H1 (cell line): ENCODE data around the gene FAM177B. TPM values are rescaled to one million over a fixed set of nuclear protein-coding genes. Genes with fewer than 3 reads are reported as not detected.

Source experiments
- CTCF ChIA-PET: fragments of 300-600 bp; sonication (Branson Sonifier 250); formaldehyde crosslinking; loops from one replicate; lab custom pipeline; 2021; ENCODE audit not compliant: partially characterized antibody; lab: Charles Lee
- POLR2A ChIA-PET: fragments of 300-600 bp; sonication (Branson Sonifier 250); formaldehyde crosslinking; loops from one replicate; lab custom pipeline; 2021; ENCODE audit warnings: inconsistent platforms; ENCODE audit not compliant: partially characterized antibody; lab: Charles Lee
- DNase-seq, 2 experiments: peaks; one replicate each; pipeline versions ENCODE4 v3.0.0 to v3.0.0-alpha.2; 2010 to 2022; ENCODE audit warnings: low spot score in 2 of 2, low read depth in 1 of 2, mixed read lengths in 1 of 2
- FAIRE-seq: peaks from 2 replicates; lab custom pipeline; 2011; peaks lifted over from hg19 to GRCh38; lab: Jason Lieb, UNC
- H2AFZ ChIP-seq: 2 replicates; pipeline ENCODE4 v1.8.1; 2012; ENCODE audit warnings: low read length, inconsistent platforms
- H2AK5ac ChIP-seq: 2 replicates; pipeline ENCODE4 v1.6.1; 2013; ENCODE audit warnings: low read depth, low read length
- H2BK120ac ChIP-seq: replicated peaks from 2 replicates; pipeline ENCODE3; 2013; ENCODE audit warnings: low read depth, low read length, inconsistent platforms
- H2BK12ac ChIP-seq: 2 replicates; pipeline ENCODE4 v1.6.1; 2013; ENCODE audit warnings: low read depth, low read length
- H2BK15ac ChIP-seq: 2 replicates; pipeline ENCODE4 v1.6.1; 2013; ENCODE audit warnings: low read length
- H2BK20ac ChIP-seq: 2 replicates; pipeline ENCODE4 v1.6.1; 2013; ENCODE audit warnings: low read length
- H2BK5ac ChIP-seq: 2 replicates; pipeline ENCODE4 v1.6.1; 2013; ENCODE audit warnings: low read depth, low read length
- H3K14ac ChIP-seq: 2 replicates; pipeline ENCODE4 v1.6.1; 2013; ENCODE audit warnings: inconsistent platforms; ENCODE audit not compliant: insufficient read length
- H3K18ac ChIP-seq: 2 replicates; pipeline ENCODE4 v1.6.1; 2013; ENCODE audit warnings: low read length; ENCODE audit errors: extremely low read depth
- H3K23ac ChIP-seq: 2 replicates; pipeline ENCODE4 v1.6.1; 2013; ENCODE audit warnings: inconsistent platforms; ENCODE audit not compliant: insufficient read length
- H3K23me2 ChIP-seq: 2 replicates; pipeline ENCODE4 v1.6.1; 2013; ENCODE audit warnings: low read depth, low read length
- H3K27ac ChIP-seq: 2 replicates; pipeline ENCODE4 v1.6.1; 2011; ENCODE audit warnings: low read depth, low read length, inconsistent platforms
- H3K27me3 ChIP-seq, 4 experiments: replicated peaks in 1 of 4; 1 replicate in 1 of 4; 2 replicates in 3 of 4; pipeline versions ENCODE4 v1.6.1 to v1.8.1; 2011 to 2013; ENCODE audit warnings: low read length in 3 of 4, mild to moderate bottlenecking in 3 of 4, inconsistent platforms in 2 of 4, mixed read lengths in 2 of 4, moderate library complexity in 1 of 4; ENCODE audit not compliant: control insufficient read depth in 3 of 4, insufficient read depth in 3 of 4; ENCODE audit errors: extremely low read depth in 1 of 4
- H3K36me3 ChIP-seq, 4 experiments: 2 replicates each; pipeline versions ENCODE4 v1.6.1 to v1.8.1; 2011 to 2013; ENCODE audit warnings: mild to moderate bottlenecking in 4 of 4, low read length in 3 of 4, moderate library complexity in 2 of 4, control low read depth in 1 of 4, inconsistent platforms in 1 of 4; ENCODE audit not compliant: insufficient read depth in 4 of 4, control insufficient read depth in 2 of 4
- H3K4ac ChIP-seq: replicated peaks from 2 replicates; pipeline ENCODE3; 2013; ENCODE audit warnings: low read length, low read depth, mixed read lengths, inconsistent platforms; ENCODE audit not compliant: insufficient read length
- H3K4me1 ChIP-seq, 4 experiments: replicated peaks in 1 of 4; 1 replicate in 1 of 4; 2 replicates in 3 of 4; pipeline versions ENCODE4 v1.6.1 to v1.8.1; 2011 to 2013; ENCODE audit warnings: low read length in 3 of 4, inconsistent platforms in 2 of 4, mixed read lengths in 1 of 4; ENCODE audit not compliant: insufficient read depth in 4 of 4, control insufficient read depth in 3 of 4
- H3K4me2 ChIP-seq, 2 experiments: 2 replicates each; pipeline versions ENCODE4 v1.6.1 to v1.8.1; 2011 to 2013; ENCODE audit warnings: low read depth in 2 of 2, low read length in 2 of 2, control low read depth in 1 of 2, inconsistent platforms in 1 of 2, mild to moderate bottlenecking in 1 of 2; ENCODE audit not compliant: insufficient read depth in 1 of 2
- H3K4me3 ChIP-seq, 4 experiments: fragments of 200-600, 300-600 bp in 1 of 4; sonication (generic), shearing (Covaris generic), sonication (Bioruptor Twin) in 1 of 4; 2 replicates each; pipeline versions ENCODE4 v1.5.1 to v1.8.1; 2011 to 2016; ENCODE audit warnings: low read length in 4 of 4, low read depth in 3 of 4, control low read depth in 2 of 4, inconsistent platforms in 2 of 4, mild to moderate bottlenecking in 2 of 4, mixed read lengths in 1 of 4, moderate library complexity in 1 of 4; ENCODE audit not compliant: insufficient read depth in 2 of 4; ENCODE audit errors: extremely low read depth in 1 of 4
- H3K56ac ChIP-seq: replicated peaks from 2 replicates; pipeline ENCODE3; 2013; ENCODE audit warnings: low read depth, mild to moderate bottlenecking, mixed read lengths, low read length, inconsistent platforms; ENCODE audit not compliant: insufficient read length
- H3K79me1 ChIP-seq: 2 replicates; pipeline ENCODE4 v1.6.1; 2013; ENCODE audit warnings: low read depth, low read length, control low read depth
- H3K79me2 ChIP-seq, 2 experiments: 2 replicates each; pipeline versions ENCODE4 v1.6.1 to v1.8.1; 2012 to 2013; ENCODE audit warnings: low read length in 2 of 2, mild to moderate bottlenecking in 2 of 2, inconsistent platforms in 1 of 2; ENCODE audit not compliant: insufficient read depth in 2 of 2, control insufficient read depth in 1 of 2
- H3K9ac ChIP-seq, 4 experiments: replicated peaks in 1 of 4; 1 replicate in 1 of 4; 2 replicates in 3 of 4; pipeline versions ENCODE4 v1.6.1 to v1.8.1; 2011 to 2013; ENCODE audit warnings: low read depth in 3 of 4, low read length in 3 of 4, control low read depth in 2 of 4, mild to moderate bottlenecking in 2 of 4, moderate library complexity in 2 of 4, inconsistent platforms in 1 of 4; ENCODE audit errors: extremely low read depth in 1 of 4
- H3K9me3 ChIP-seq, 2 experiments: 2 replicates each; pipeline versions ENCODE4 v1.6.1 to v1.8.1; 2012 to 2013; ENCODE audit warnings: mild to moderate bottlenecking in 2 of 2, moderate library complexity in 2 of 2, control low read depth in 1 of 2, inconsistent platforms in 1 of 2, low read depth in 1 of 2, low read length in 1 of 2, mixed read lengths in 1 of 2; ENCODE audit not compliant: insufficient read depth in 2 of 2
- H4K20me1 ChIP-seq, 2 experiments: replicated peaks in 1 of 2; 2 replicates each; pipeline versions ENCODE3 to v1.8.1; 2011 to 2013; ENCODE audit warnings: inconsistent platforms in 2 of 2, low read length in 2 of 2, mild to moderate bottlenecking in 1 of 2; ENCODE audit not compliant: insufficient read depth in 2 of 2, control insufficient read depth in 1 of 2
- H4K5ac ChIP-seq: 2 replicates; pipeline ENCODE4 v1.6.1; 2013; ENCODE audit warnings: low read length, low read depth, mixed read lengths, inconsistent platforms; ENCODE audit not compliant: insufficient read length
- H4K8ac ChIP-seq: 2 replicates; pipeline ENCODE4 v1.8.0; 2013; ENCODE audit warnings: mild to moderate bottlenecking, moderate library complexity, low read length, inconsistent platforms; ENCODE audit not compliant: insufficient read depth; ENCODE audit errors: extremely low read depth
- H4K91ac ChIP-seq: replicated peaks from 2 replicates; pipeline ENCODE3; 2013; ENCODE audit warnings: low read length, mixed read lengths, inconsistent platforms; ENCODE audit not compliant: insufficient read length
- BACH1 ChIP-seq: IDR thresholded peaks from 2 replicates; pipeline ENCODE4 v1.6.1; 2012; ENCODE audit warnings: low read length, improper control_type of control experiment
- CBX8 ChIP-seq: fragments of 300-800, 300-1000 bp; sonication (generic); IDR thresholded peaks from 2 replicates; pipeline ENCODE4 v1.7.1; 2016; ENCODE audit warnings: low read depth, low read length, borderline replicate concordance
- CEBPB ChIP-seq: IDR thresholded peaks from 2 replicates; pipeline ENCODE4 v1.6.1; 2012; ENCODE audit warnings: low read depth, low read length
- CHD1 ChIP-seq: IDR thresholded peaks from 2 replicates; pipeline ENCODE4 v1.6.1; 2012; ENCODE audit warnings: low read depth, low read length, improper control_type of control experiment
- CREB1 ChIP-seq: IDR thresholded peaks from 2 replicates; pipeline ENCODE4 v1.6.1; 2012; ENCODE audit warnings: inconsistent platforms
- CTBP2 ChIP-seq: IDR thresholded peaks from 2 replicates; pipeline ENCODE4 v1.7.0; 2011; ENCODE audit warnings: borderline replicate concordance, mild to moderate bottlenecking, moderate library complexity, mixed read lengths, low read length; ENCODE audit not compliant: insufficient read depth, insufficient read length
- EZH2 ChIP-seq: fragments of 200-600 bp; sonication (generic); IDR thresholded peaks from 2 replicates; pipeline ENCODE4 v1.7.1; 2012; ENCODE audit warnings: low read depth, mild to moderate bottlenecking, moderate library complexity, low read length, inconsistent platforms; ENCODE audit not compliant: severe bottlenecking
- HDAC6 ChIP-seq: IDR thresholded peaks from one replicate; pipeline ENCODE4 v1.7.1; 2012; ENCODE audit warnings: low read depth, mild to moderate bottlenecking, inconsistent platforms, low read length, moderate library complexity
- POLR2AphosphoS5 ChIP-seq: IDR thresholded peaks from 2 replicates; pipeline ENCODE4 v1.6.1; 2011; ENCODE audit warnings: low read depth, low read length
- RFX5 ChIP-seq: IDR thresholded peaks from 2 replicates; pipeline ENCODE4 v1.6.1; 2011; ENCODE audit warnings: low read depth, low read length, improper control_type of control experiment, borderline replicate concordance
- SIRT6 ChIP-seq: IDR thresholded peaks from one replicate; pipeline ENCODE4 v1.7.1; 2012; ENCODE audit warnings: low read length, inconsistent platforms
- SIX5 ChIP-seq: IDR thresholded peaks from 2 replicates; pipeline ENCODE4 v1.6.1; 2011; ENCODE audit warnings: mild to moderate bottlenecking, low read depth, low read length
- ZNF274 ChIP-seq: IDR thresholded peaks from 2 replicates; pipeline ENCODE4 v1.7.0; 2012; ENCODE audit warnings: low read length, borderline replicate concordance; ENCODE audit errors: extremely low read depth
- WGBS, 2 experiments: shearing (Covaris generic) in 1 of 2; methylation state at CpG; one replicate each; pipeline versions ENCODE4 v1.1.6 to v1.1.7; 2013 to 2015; ENCODE audit warnings: low lambda C conversion rate in 2 of 2, mixed read lengths in 2 of 2, inconsistent platforms in 1 of 2, low coverage in 1 of 2, missing lambda C conversion rate in 1 of 2; ENCODE audit not compliant: insufficient replicate concordance in 2 of 2, insufficient coverage in 1 of 2, insufficient read length in 1 of 2; ENCODE audit errors: extremely low coverage in 1 of 2, missing lambda C conversion rate in 1 of 2; 5-methylcytosine and 5-hydroxymethylcytosine counted together
- polyA plus RNA-seq, 7 experiments: library from polyadenylated mRNA; depleted of rRNA in 3 of 7; stranded (reverse) in 5 of 7; unstranded in 2 of 7; fragments of >200 nt in 5 of 7; fragments of 200-250 nt in 2 of 7; gene quantifications; 1 replicate in 5 of 7; 2 replicates in 1 of 7; 4 replicates in 1 of 7; pipeline versions ENCODE4 v1.2.1 to v1.2.3, GENCODE V29; 2011 to 2013; ENCODE audit warnings: missing spikeins in 2 of 7, mixed read lengths in 2 of 7
- total RNA-seq: library from RNA; stranded (reverse); fragmentation: NEBNext Ultra II Directional; extraction: Animal tissue kit (Norgen Biotek cat#: 25700); gene quantifications from 2 replicates; pipeline ENCODE4 v1.2.1, GENCODE V29; 2021

FAM177B gene
- total and polyA plus RNA-seq, 2 of the 8 experiments (the other 6 are each of a cell fraction or from before 2014, with no cell fraction given) = 0.06 TPM; not detected in 1

- no peak for FAIRE-seq
- CTCF ChIA-PET = interaction anchor here (0.8 to 3.6 kb wide), 12 partner anchors 8 to 383 kb away, joined by 3 to 17 read pairs (median 6); partner anchors contain the start of gene FAM177B
- WGBS, 2 experiments = 83% methylated on average over 3 of the region's 3 CpGs; no CpG with 5 or more reads in 1 of the 2 experiments
These were observed 14.3 kb downstream of the FAM177B start for GRCh38 chr1:222751255-222751654.

More at GRCh38 chr1:222751255-222751654, 14.3 kb downstream of the FAM177B start:
- Histone ChIP-seq H3K4me1 (no peaks in the 10 kb centered on the region), H4K8ac (no peak overlapping the region), H2AK5ac (no peak overlapping the region), H3K27ac (no peak overlapping the region), H3K27me3 (no peaks in the 10 kb centered on the region), H3K79me2 (no peaks in the 10 kb centered on the region), H2BK15ac (no peak overlapping the region), H3K9ac (no peak overlapping the region), H3K4ac (no peak overlapping the region), H3K23ac (no peak overlapping the region), H3K18ac (no peak overlapping the region), H2AFZ (no peak overlapping the region), H2BK120ac (no peak overlapping the region), H3K4me2 (no peak overlapping the region), H3K23me2 (no peaks in the 10 kb centered on the region), H3K56ac (no peak overlapping the region), H3K4me3 (no peak overlapping the region), H4K20me1 (no peaks in the 10 kb centered on the region), H2BK20ac (no peak overlapping the region), H3K14ac (no peak overlapping the region), H4K5ac (no peak overlapping the region), H3K79me1 (no peaks in the 10 kb centered on the region), H2BK5ac (no peak overlapping the region), H3K9me3 (no peaks in the 10 kb centered on the region), H3K36me3 (no peaks in the 10 kb centered on the region), H2BK12ac (no peak overlapping the region), H4K91ac (no peak overlapping the region)
- no peak for DNase-seq
- no peak for TF ChIP-seq SIX5
- TF ChIP-seq ZNF274 = no peak
- TF ChIP-seq CTBP2 = no peak
- TF ChIP-seq POLR2AphosphoS5 = no peak
- TF ChIP-seq BACH1 = no peak
- no peak for TF ChIP-seq CHD1
- no peak for TF ChIP-seq HDAC6
- TF ChIP-seq EZH2 = no peak
- TF ChIP-seq CEBPB = no peak
- no peak for TF ChIP-seq CBX8
- TF ChIP-seq CREB1 = no peak
- TF ChIP-seq RFX5 = no peak
- no peak for TF ChIP-seq SIRT6
- POLR2A ChIA-PET = no interaction called here
